ENCODE measurements around the gene PSKH1. TPM values are rescaled to one million over a fixed set of nuclear protein-coding genes. Genes with fewer than 3 reads are reported as not detected.

The PSKH1 gene
- total and polyA plus RNA-seq, 10 of the 15 experiments (the other 5 are each of a cell fraction or from before 2014, with no cell fraction given) = 0.63 to 20.4 (median 7.8) TPM

- Histone ChIP-seq H3K27me3 (replicated peaks in 1 of 2; ENCODE audit: control insufficient read depth in 2 of 2, insufficient read depth in 2 of 2, low read length in 1 of 2) (no peaks in the 10 kb centered on the region), H3K27ac (ENCODE audit: control insufficient read depth, insufficient read depth) (no peak overlapping the region), H2AFZ (ENCODE audit: control insufficient read depth, low read depth, low read length) (no peak overlapping the region), H3K4me2 (ENCODE audit: control insufficient read depth, insufficient read depth) (no peak overlapping the region), H3K9ac (ENCODE audit: control insufficient read depth, insufficient read depth, low read length) (no peak overlapping the region), H3K79me2 (ENCODE audit: control insufficient read depth, insufficient read depth, low read length) (peaks cover 9% of the 10 kb centered on the region), H3K9me3 (replicated peaks; ENCODE audit: control insufficient read depth, insufficient read depth, low read length) (no peaks in the 10 kb centered on the region), H3K4me3 (no peak overlapping the region), H3K36me3 (ENCODE audit: control insufficient read depth in 2 of 2, insufficient read depth in 2 of 2, low read length in 1 of 2) (peaks cover 22 to 64% of the 10 kb centered on the region in 2 experiments; a peak in 3 of 4 replicates), H4K20me1 (ENCODE audit: control insufficient read depth, insufficient read depth) (no peaks in the 10 kb centered on the region; the same call in 1 of the 2 replicates), H3K4me1 (ENCODE audit: control insufficient read depth, insufficient read depth, low read length) (peaks cover 3% of the 10 kb centered on the region; the same call in 1 of the 2 replicates)
- BruUV-seq (replicated peaks) = no TSS peak
- FAIRE-seq = no peak
- ChIA-PET SMC1A (ENCODE audit: uncharacterized antibody, unreplicated experiment) (no interaction called here), RAD21 (ENCODE audit: unreplicated experiment) (no interaction called here), POLR2A (no interaction called here), CTCF (interaction anchor here (2.2 kb wide), 1 partner anchor 9 kb away, joined by 9 read pairs; no protein-coding TSS in a partner anchor)
- WGBS (ENCODE audit: insufficient coverage, insufficient replicate concordance, low lambda C conversion rate, missing lambda C conversion rate) = 80% methylated on average over 5 of the region's 5 CpGs
- intact Hi-C loops (cut with micrococcal nuclease; ENCODE audit: unreplicated experiment) (loop anchor here (5.0 kb wide), 1 partner anchor 347 kb away; no protein-coding TSS in a partner anchor), in situ Hi-C loops (cut with MboI) (loop anchor here (5.0 kb wide), 1 partner anchor 162 kb away; no protein-coding TSS in a partner anchor)
- TF ChIP-seq SMC3 (IDR thresholded peaks at IDR 0.05; ENCODE audit: borderline replicate concordance, low read length) = no peak
- no peak for TF ChIP-seq ZBTB4 (CRISPR knock-in tag; IDR thresholded peaks at IDR 0.05)
- no peak for TF ChIP-seq BHLHE40 (IDR thresholded peaks at IDR 0.05; ENCODE audit: borderline replicate concordance in 1 of 2, low read depth in 2 of 2, low read length in 1 of 2)
- DNase-seq (ENCODE audit: low read depth, low spot score) = no peak
- ATAC-seq = no peak
Measured at GRCh38 chr16:67879936-67880335, 13.1 kb upstream of the PSKH1 start.
